ENCODE data around the gene TCAF2. TPM values are rescaled to one million over a fixed set of nuclear protein-coding genes. Genes with fewer than 3 reads are reported as not detected.
"Not testable (repeated sequence)": the region's sequence is repeated elsewhere in the genome, so short reads cannot be mapped to it uniquely, and the experiment has no call there.

Gene TCAF2
- total RNA-seq (10 to 100 TPM; 23.4 to 36.4 (median 31.8) TPM), total RNA-seq (18.1 to 75.9 (median 35.0) reads per million in 29 experiments)
- total RNA-seq (2013): 18.9 TPM

DNA sequence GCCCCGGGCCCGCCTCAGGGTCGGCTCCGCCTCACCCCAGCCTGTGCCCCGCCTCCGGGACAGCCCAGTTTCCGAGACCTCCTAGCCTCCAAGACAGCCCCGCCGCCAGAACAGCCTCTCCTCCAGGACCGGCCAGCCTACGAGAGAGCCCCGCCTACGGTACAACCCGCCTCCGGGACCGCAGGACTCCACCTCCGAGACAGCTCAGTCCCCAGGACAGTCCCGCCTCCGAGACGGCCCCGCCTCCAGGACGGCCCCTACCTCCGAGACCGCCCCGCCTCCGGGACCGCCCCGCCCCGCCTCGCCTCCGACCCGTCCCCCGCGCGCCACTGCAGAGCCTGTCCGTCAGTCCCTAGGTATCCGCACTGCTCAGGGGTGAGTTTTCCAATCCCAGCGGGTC is at the start of gene TCAF2:
TSS of gene TCAF2 (plus strand) at position 329 of the 400 bp plus-strand sequence.
- H3K4me1 ChIP-seq (ENCODE audit: control insufficient read depth in 1 of 2, extremely low read depth in 1 of 2, insufficient read depth in 2 of 2, low read length in 2 of 2); H3K36me3 Mint-ChIP-seq; H3K27me3 Mint-ChIP-seq; H3K36me3 ChIP-seq (ENCODE audit: control insufficient read depth in 2 of 2, extremely low read depth in 1 of 2, insufficient read depth in 1 of 2, low read length in 1 of 2); CTCF ChIA-PET; H3K9me3 Mint-ChIP-seq; POLR2A ChIA-PET; H3K9me3 ChIP-seq; H3K27ac ChIP-seq (ENCODE audit: low read length); H3K4me3 ChIP-seq (ENCODE audit: control insufficient read depth in 1 of 2, extremely low read depth in 1 of 2, low read length in 1 of 2); H3K4me1 Mint-ChIP-seq; H3K27ac Mint-ChIP-seq; H3K27me3 ChIP-seq (replicated peaks in 1 of 2; ENCODE audit: control insufficient read depth in 2 of 2, extremely low read depth in 1 of 2, insufficient read depth in 2 of 2, low read length in 1 of 2): not testable (repeated sequence)
- DNase-seq (peak in 18 of 35 experiments; percentile 31 to 89 (median 64)), ATAC-seq (replicated peaks in 1 of 4) (peak; percentile 84 to 90 (median 88))
- H3K4me3 Mint-ChIP-seq: peak within 1 kb of the TSS in 2 of 3 donors; percentile 51 to 60
- no CpG with 5 or more reads among the region's 38 CpGs for WGBS (ENCODE audit: insufficient coverage)

GRCh38 chr7:143571501-143571900 is 49.3 kb upstream of the TCAF2 start, which contains the start of gene CTAGE15:
CTAGE15 (plus strand) TSS chr7:143571801; CDS start chr7:143571818, 17 bp downstream.
- H3K4me3 ChIP-seq (ENCODE audit: control insufficient read depth in 1 of 2, extremely low read depth in 1 of 2, low read length in 1 of 2); H3K9me3 Mint-ChIP-seq; H3K4me3 Mint-ChIP-seq; H3K9me3 ChIP-seq; POLR2A ChIA-PET; H3K27ac ChIP-seq (ENCODE audit: low read length); H3K4me1 Mint-ChIP-seq; H3K27ac Mint-ChIP-seq; H3K36me3 Mint-ChIP-seq; CTCF ChIA-PET; H3K36me3 ChIP-seq (ENCODE audit: control insufficient read depth in 2 of 2, extremely low read depth in 1 of 2, insufficient read depth in 1 of 2, low read length in 1 of 2); H3K4me1 ChIP-seq (ENCODE audit: control insufficient read depth in 1 of 2, extremely low read depth in 1 of 2, insufficient read depth in 2 of 2, low read length in 2 of 2); DNase-seq; H3K27me3 ChIP-seq (replicated peaks in 1 of 2; ENCODE audit: control insufficient read depth in 2 of 2, extremely low read depth in 1 of 2, insufficient read depth in 2 of 2, low read length in 1 of 2); ATAC-seq (replicated peaks in 1 of 4); H3K27me3 Mint-ChIP-seq: not testable (repeated sequence)
- no CpG with 5 or more reads among the region's 20 CpGs for WGBS (ENCODE audit: insufficient coverage)

DNA sequence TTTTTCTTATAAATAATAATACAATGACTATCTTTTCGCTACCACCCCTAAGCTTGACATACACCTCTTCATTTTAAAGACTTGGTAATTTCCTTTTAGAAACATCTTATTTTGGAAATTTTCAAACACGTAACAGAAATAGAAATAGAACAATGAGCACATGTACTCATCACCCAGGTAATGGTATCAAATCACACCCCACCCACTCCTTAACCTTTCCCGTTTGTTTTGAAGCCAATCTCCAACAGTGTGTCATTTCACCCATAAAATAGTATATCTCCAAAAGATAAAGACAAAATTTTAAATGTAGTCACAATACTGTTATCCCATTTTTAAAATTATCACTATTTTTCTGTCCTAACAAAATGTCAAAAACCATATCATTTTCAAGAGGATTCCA is 32.6 kb upstream of the TCAF2 start:
- H3K27ac Mint-ChIP-seq; POLR2A ChIA-PET; H3K36me3 Mint-ChIP-seq; H3K4me1 ChIP-seq (ENCODE audit: control insufficient read depth in 1 of 2, extremely low read depth in 1 of 2, insufficient read depth in 2 of 2, low read length in 2 of 2); H3K4me3 ChIP-seq (ENCODE audit: control insufficient read depth in 1 of 2, extremely low read depth in 1 of 2, low read length in 1 of 2); ATAC-seq (replicated peaks in 1 of 4); H3K9me3 ChIP-seq; DNase-seq; H3K36me3 ChIP-seq (ENCODE audit: control insufficient read depth in 2 of 2, extremely low read depth in 1 of 2, insufficient read depth in 1 of 2, low read length in 1 of 2); H3K9me3 Mint-ChIP-seq; H3K27me3 ChIP-seq (replicated peaks in 1 of 2; ENCODE audit: control insufficient read depth in 2 of 2, extremely low read depth in 1 of 2, insufficient read depth in 2 of 2, low read length in 1 of 2); H3K4me3 Mint-ChIP-seq; H3K27me3 Mint-ChIP-seq; CTCF ChIA-PET; H3K4me1 Mint-ChIP-seq; H3K27ac ChIP-seq (ENCODE audit: low read length): not testable (repeated sequence)
- WGBS (ENCODE audit: insufficient coverage): no CpG with 5 or more reads among the region's 3 CpGs

DNA sequence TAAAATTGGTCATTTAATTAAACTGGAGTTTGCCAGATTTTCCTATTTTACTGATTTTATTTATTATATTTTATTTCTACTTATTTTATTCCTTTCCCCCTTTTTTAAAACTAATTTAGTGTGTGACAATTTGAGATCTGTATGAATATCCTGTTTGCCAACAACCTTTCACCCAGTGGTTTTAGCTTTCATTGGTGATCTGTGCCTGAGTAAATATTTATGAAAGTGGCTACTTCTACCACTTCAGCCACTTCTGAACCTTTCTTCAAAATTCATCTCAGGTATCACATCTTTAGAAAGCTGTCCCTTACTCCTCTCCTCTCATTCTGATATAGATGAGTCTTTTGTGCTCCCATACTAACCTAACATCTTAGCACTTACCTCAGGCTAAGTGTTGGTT is 30.9 kb upstream of the TCAF2 start:
- H3K36me3 ChIP-seq (ENCODE audit: control insufficient read depth in 2 of 2, extremely low read depth in 1 of 2, insufficient read depth in 1 of 2, low read length in 1 of 2); H3K36me3 Mint-ChIP-seq; H3K4me1 Mint-ChIP-seq; H3K27me3 ChIP-seq (replicated peaks in 1 of 2; ENCODE audit: control insufficient read depth in 2 of 2, extremely low read depth in 1 of 2, insufficient read depth in 2 of 2, low read length in 1 of 2); H3K27ac Mint-ChIP-seq; DNase-seq; ATAC-seq (replicated peaks in 1 of 4); H3K9me3 Mint-ChIP-seq; POLR2A ChIA-PET; H3K4me3 Mint-ChIP-seq; H3K4me3 ChIP-seq (ENCODE audit: control insufficient read depth in 1 of 2, extremely low read depth in 1 of 2, low read length in 1 of 2); H3K9me3 ChIP-seq; H3K27me3 Mint-ChIP-seq; H3K27ac ChIP-seq (ENCODE audit: low read length); CTCF ChIA-PET; H3K4me1 ChIP-seq (ENCODE audit: control insufficient read depth in 1 of 2, extremely low read depth in 1 of 2, insufficient read depth in 2 of 2, low read length in 2 of 2): not testable (repeated sequence)

DNA sequence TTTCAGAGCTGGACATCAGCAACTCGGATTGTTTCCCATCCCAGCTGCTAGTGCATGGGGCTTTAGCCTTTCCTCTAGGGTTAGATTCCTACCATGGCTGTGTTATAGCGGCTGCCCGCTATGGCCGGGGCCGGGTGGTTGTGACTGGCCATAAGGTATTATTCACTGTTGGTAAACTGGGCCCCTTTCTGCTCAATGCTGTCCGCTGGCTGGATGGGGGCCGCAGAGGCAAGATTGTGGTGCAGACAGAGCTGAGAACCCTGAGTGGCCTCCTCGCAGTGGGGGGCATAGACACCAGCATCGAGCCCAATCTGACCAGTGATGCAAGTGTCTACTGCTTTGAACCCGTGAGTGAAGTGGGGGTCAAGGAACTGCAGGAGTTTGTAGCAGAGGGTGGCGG is 22.7 kb upstream of the TCAF2 start:
- H3K27ac ChIP-seq (ENCODE audit: low read length); H3K36me3 Mint-ChIP-seq; POLR2A ChIA-PET; H3K36me3 ChIP-seq (ENCODE audit: control insufficient read depth in 2 of 2, extremely low read depth in 1 of 2, insufficient read depth in 1 of 2, low read length in 1 of 2); H3K4me3 ChIP-seq (ENCODE audit: control insufficient read depth in 1 of 2, extremely low read depth in 1 of 2, low read length in 1 of 2); H3K9me3 ChIP-seq; H3K4me1 ChIP-seq (ENCODE audit: control insufficient read depth in 1 of 2, extremely low read depth in 1 of 2, insufficient read depth in 2 of 2, low read length in 2 of 2); H3K27me3 Mint-ChIP-seq; H3K4me3 Mint-ChIP-seq; H3K4me1 Mint-ChIP-seq; H3K27ac Mint-ChIP-seq; H3K27me3 ChIP-seq (replicated peaks in 1 of 2; ENCODE audit: control insufficient read depth in 2 of 2, extremely low read depth in 1 of 2, insufficient read depth in 2 of 2, low read length in 1 of 2); H3K9me3 Mint-ChIP-seq; CTCF ChIA-PET; ATAC-seq (replicated peaks in 1 of 4): not testable (repeated sequence)
- no CpG with 5 or more reads among the region's 11 CpGs for WGBS (ENCODE audit: insufficient coverage)
- peak in 1 of 35 experiments; percentile 0 for DNase-seq

DNA sequence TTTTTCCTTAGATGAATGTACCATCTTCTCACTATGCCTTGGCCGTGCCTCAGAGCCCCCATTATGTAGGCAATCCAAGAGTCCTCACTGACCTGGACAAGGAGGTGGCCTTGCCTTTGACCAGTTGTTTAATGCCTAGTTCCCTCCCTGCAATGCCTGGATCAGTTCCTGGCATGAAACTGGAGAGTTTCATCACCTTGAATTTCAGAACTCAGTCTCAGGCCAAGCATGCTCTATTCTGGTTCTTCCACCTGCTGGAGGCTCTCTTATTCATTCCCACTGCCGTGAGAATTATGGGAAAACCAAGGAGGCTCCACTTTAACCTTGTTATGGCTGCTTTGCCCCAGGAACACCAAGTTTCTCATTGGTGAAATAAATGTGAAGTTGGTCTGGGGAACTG is 17.2 kb upstream of the TCAF2 start:
- H3K36me3 ChIP-seq (ENCODE audit: control insufficient read depth in 2 of 2, extremely low read depth in 1 of 2, insufficient read depth in 1 of 2, low read length in 1 of 2); H3K27me3 ChIP-seq (replicated peaks in 1 of 2; ENCODE audit: control insufficient read depth in 2 of 2, extremely low read depth in 1 of 2, insufficient read depth in 2 of 2, low read length in 1 of 2); H3K4me3 Mint-ChIP-seq; DNase-seq; H3K4me1 Mint-ChIP-seq; H3K27ac ChIP-seq (ENCODE audit: low read length); H3K27me3 Mint-ChIP-seq; H3K27ac Mint-ChIP-seq; H3K4me3 ChIP-seq (ENCODE audit: control insufficient read depth in 1 of 2, extremely low read depth in 1 of 2, low read length in 1 of 2); H3K36me3 Mint-ChIP-seq; ATAC-seq (replicated peaks in 1 of 4); H3K9me3 ChIP-seq; H3K4me1 ChIP-seq (ENCODE audit: control insufficient read depth in 1 of 2, extremely low read depth in 1 of 2, insufficient read depth in 2 of 2, low read length in 2 of 2); POLR2A ChIA-PET; H3K9me3 Mint-ChIP-seq; CTCF ChIA-PET: not testable (repeated sequence)
- WGBS (ENCODE audit: insufficient coverage): no CpG with 5 or more reads among the region's 2 CpGs

DNA sequence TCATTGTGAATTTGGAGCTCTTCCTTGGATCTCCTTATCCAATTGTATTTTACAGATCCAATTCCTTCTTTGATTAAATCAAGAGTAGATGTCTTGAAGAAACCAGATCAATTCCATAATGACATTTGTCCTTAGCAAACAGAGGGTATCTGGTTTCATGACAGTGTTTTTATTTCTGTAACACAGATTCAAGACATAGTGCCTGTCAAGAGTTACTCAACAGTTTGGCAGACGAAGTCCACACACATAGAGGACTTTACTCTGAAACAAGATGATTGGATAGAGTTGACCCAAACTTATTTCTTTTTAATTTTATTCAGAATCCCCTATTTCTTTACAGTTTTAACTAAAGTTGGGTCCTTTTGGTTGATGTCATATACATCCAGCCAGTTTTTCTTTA is 14.7 kb upstream of the TCAF2 start:
- no CpG with 5 or more reads among the region's 1 CpG for WGBS (ENCODE audit: insufficient coverage)
- not testable (repeated sequence) for H3K4me1 Mint-ChIP-seq

More for the DNA sequence above, 14.7 kb upstream of the TCAF2 start:
- H3K36me3 ChIP-seq (ENCODE audit: control insufficient read depth in 2 of 2, extremely low read depth in 1 of 2, insufficient read depth in 1 of 2, low read length in 1 of 2); H3K4me3 Mint-ChIP-seq; H3K27ac ChIP-seq (ENCODE audit: low read length); H3K36me3 Mint-ChIP-seq; CTCF ChIA-PET; H3K27ac Mint-ChIP-seq; H3K4me1 ChIP-seq (ENCODE audit: control insufficient read depth in 1 of 2, extremely low read depth in 1 of 2, insufficient read depth in 2 of 2, low read length in 2 of 2); ATAC-seq (replicated peaks in 1 of 4); H3K4me3 ChIP-seq (ENCODE audit: control insufficient read depth in 1 of 2, extremely low read depth in 1 of 2, low read length in 1 of 2); POLR2A ChIA-PET; H3K9me3 Mint-ChIP-seq; H3K27me3 Mint-ChIP-seq; H3K27me3 ChIP-seq (replicated peaks in 1 of 2; ENCODE audit: control insufficient read depth in 2 of 2, extremely low read depth in 1 of 2, insufficient read depth in 2 of 2, low read length in 1 of 2); H3K9me3 ChIP-seq; DNase-seq: not testable (repeated sequence)

All from T-cell (primary cell).